HEK293 (cell line): Measurements from ENCODE around the gene TRMT10C.

Source experiments
- BCL11B ChIP-seq: fragments of 450-650 bp; formaldehyde crosslinking; IDR thresholded peaks from 2 replicates; pipeline ENCODE4 v1.5.1; 2016; ENCODE audit warnings: low read depth, missing biosample characterization, missing genetic modification characterization
- GLI4 ChIP-seq: fragments of 450-650 bp; formaldehyde crosslinking; IDR thresholded peaks from 2 replicates; pipeline ENCODE4 v1.5.1; 2016; ENCODE audit warnings: missing biosample characterization, missing genetic modification characterization
- GLIS1 ChIP-seq: fragments of 450-650 bp; formaldehyde crosslinking; IDR thresholded peaks from 2 replicates; pipeline ENCODE4 v1.5.1; 2016; ENCODE audit warnings: missing biosample characterization, missing genetic modification characterization
- GLIS2 ChIP-seq: fragments of 450-650 bp; formaldehyde crosslinking; IDR thresholded peaks from 2 replicates; pipeline ENCODE4 v1.5.1; 2016; ENCODE audit warnings: missing biosample characterization, missing genetic modification characterization
- KLF10 ChIP-seq: fragments of 450-650 bp; IDR thresholded peaks from 2 replicates; pipeline ENCODE4 v1.5.1; 2018; ENCODE audit warnings: missing biosample characterization, mild to moderate bottlenecking, missing genetic modification characterization
- KLF8 ChIP-seq: fragments of 450-650 bp; formaldehyde crosslinking; IDR thresholded peaks from 2 replicates; pipeline ENCODE4 v1.5.1; 2016; ENCODE audit warnings: missing biosample characterization, missing genetic modification characterization
- KLF9 ChIP-seq: fragments of 450-650 bp; formaldehyde crosslinking; IDR thresholded peaks from 2 replicates; pipeline ENCODE4 v1.5.1; 2016; ENCODE audit warnings: missing biosample characterization, missing genetic modification characterization, low read depth
- SCRT1 ChIP-seq: fragments of 450-650 bp; formaldehyde crosslinking; IDR thresholded peaks from 2 replicates; pipeline ENCODE4 v1.5.1; 2016; ENCODE audit warnings: missing biosample characterization, missing genetic modification characterization, borderline replicate concordance
- SP2 ChIP-seq: fragments of 450-650 bp; formaldehyde crosslinking; IDR thresholded peaks from 2 replicates; pipeline ENCODE4 v1.5.1; 2016; ENCODE audit warnings: missing biosample characterization, missing genetic modification characterization
- YY2 ChIP-seq: fragments of 450-650 bp; formaldehyde crosslinking; IDR thresholded peaks from 2 replicates; pipeline ENCODE4 v1.5.1; 2016; ENCODE audit warnings: missing biosample characterization, missing genetic modification characterization
- ZBTB10 ChIP-seq: fragments of 450-650 bp; formaldehyde crosslinking; IDR thresholded peaks from 2 replicates; pipeline ENCODE4 v1.5.1; 2016; ENCODE audit warnings: missing biosample characterization, missing genetic modification characterization
- ZNF292 ChIP-seq: fragments of 450-650 bp; formaldehyde crosslinking; IDR thresholded peaks from 2 replicates; pipeline ENCODE4 v1.5.1; 2016; ENCODE audit warnings: low read depth, missing biosample characterization, missing genetic modification characterization, borderline replicate concordance
- ZNF366 ChIP-seq: fragments of 450-650 bp; formaldehyde crosslinking; conservative IDR thresholded peaks from 2 replicates; pipeline ENCODE4 v1.5.1; 2016; ENCODE audit warnings: missing biosample characterization, missing genetic modification characterization
- ZNF416 ChIP-seq: fragments of 450-650 bp; formaldehyde crosslinking; IDR thresholded peaks from 2 replicates; pipeline ENCODE4 v1.5.1; 2016; ENCODE audit warnings: missing biosample characterization, missing genetic modification characterization
- ZNF423 ChIP-seq: fragments of 450-650 bp; formaldehyde crosslinking; IDR thresholded peaks from 2 replicates; pipeline ENCODE4 v1.5.1; 2016; ENCODE audit warnings: missing biosample characterization, missing genetic modification characterization
- ZNF596 ChIP-seq: fragments of 450-650 bp; IDR thresholded peaks from 2 replicates; pipeline ENCODE4 v1.5.0; 2018; ENCODE audit warnings: missing biosample characterization, mild to moderate bottlenecking, missing genetic modification characterization, moderate library complexity
- ZNF645 ChIP-seq: fragments of 450-650 bp; formaldehyde crosslinking; IDR thresholded peaks from 2 replicates; pipeline ENCODE4; 2016; ENCODE audit warnings: missing biosample characterization, missing genetic modification characterization
- ZNF654 ChIP-seq: fragments of 450-650 bp; formaldehyde crosslinking; IDR thresholded peaks from 2 replicates; pipeline ENCODE4 v1.5.1; 2016; ENCODE audit warnings: low read depth, missing biosample characterization, missing genetic modification characterization
- ZNF776 ChIP-seq: fragments of 450-650 bp; formaldehyde crosslinking; IDR thresholded peaks from 2 replicates; pipeline ENCODE4 v1.5.0; 2017; ENCODE audit warnings: missing biosample characterization, missing genetic modification characterization, borderline replicate concordance
- ZSCAN23 ChIP-seq: fragments of 450-650 bp; formaldehyde crosslinking; IDR thresholded peaks from 2 replicates; pipeline ENCODE4 v1.5.1; 2016; ENCODE audit warnings: missing biosample characterization, missing genetic modification characterization
- TF ChIP-seq, protein P1 (sequence below): fragments of 450-650 bp; formaldehyde crosslinking; IDR thresholded peaks from 2 replicates; pipeline ENCODE4 v1.5.1; 2016; ENCODE audit warnings: missing biosample characterization, missing genetic modification characterization
- TF ChIP-seq, protein P2 (sequence below): fragments of 450-650 bp; formaldehyde crosslinking; IDR thresholded peaks from 2 replicates; pipeline ENCODE4 v1.5.1; 2016; ENCODE audit warnings: missing biosample characterization, missing genetic modification characterization
- TF ChIP-seq, protein P3 (sequence below): fragments of 450-650 bp; formaldehyde crosslinking; IDR thresholded peaks from 2 replicates; pipeline ENCODE4 v1.5.1; 2016; ENCODE audit warnings: missing biosample characterization, missing genetic modification characterization
- TF ChIP-seq, protein P4 (sequence below): fragments of 450-650 bp; formaldehyde crosslinking; IDR thresholded peaks from 2 replicates; pipeline ENCODE4 v1.5.1; 2016; ENCODE audit warnings: missing biosample characterization, missing genetic modification characterization
- TF ChIP-seq, protein P5 (sequence below): fragments of 450-650 bp; formaldehyde crosslinking; IDR thresholded peaks from 2 replicates; pipeline ENCODE4 v1.5.1; 2016; ENCODE audit warnings: missing biosample characterization, missing genetic modification characterization

TRMT10C gene

GRCh38 chr3:101573449-101574387, 12.1 kb downstream of the TRMT10C start, which contains the start of gene PCNP (continued):
- TF ChIP-seq, protein P1, sequence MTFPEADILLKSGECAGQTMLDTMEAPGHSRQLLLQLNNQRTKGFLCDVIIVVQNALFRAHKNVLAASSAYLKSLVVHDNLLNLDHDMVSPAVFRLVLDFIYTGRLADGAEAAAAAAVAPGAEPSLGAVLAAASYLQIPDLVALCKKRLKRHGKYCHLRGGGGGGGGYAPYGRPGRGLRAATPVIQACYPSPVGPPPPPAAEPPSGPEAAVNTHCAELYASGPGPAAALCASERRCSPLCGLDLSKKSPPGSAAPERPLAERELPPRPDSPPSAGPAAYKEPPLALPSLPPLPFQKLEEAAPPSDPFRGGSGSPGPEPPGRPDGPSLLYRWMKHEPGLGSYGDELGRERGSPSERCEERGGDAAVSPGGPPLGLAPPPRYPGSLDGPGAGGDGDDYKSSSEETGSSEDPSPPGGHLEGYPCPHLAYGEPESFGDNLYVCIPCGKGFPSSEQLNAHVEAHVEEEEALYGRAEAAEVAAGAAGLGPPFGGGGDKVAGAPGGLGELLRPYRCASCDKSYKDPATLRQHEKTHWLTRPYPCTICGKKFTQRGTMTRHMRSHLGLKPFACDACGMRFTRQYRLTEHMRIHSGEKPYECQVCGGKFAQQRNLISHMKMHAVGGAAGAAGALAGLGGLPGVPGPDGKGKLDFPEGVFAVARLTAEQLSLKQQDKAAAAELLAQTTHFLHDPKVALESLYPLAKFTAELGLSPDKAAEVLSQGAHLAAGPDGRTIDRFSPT = peak; percentile 68
- TF ChIP-seq YY2 = 0 out of 2 replicates have a peak, but pooled peaks have one; percentile 63
- TF ChIP-seq ZBTB10 (tag by site-specific recombination) = no peak
- TF ChIP-seq, protein P2, sequence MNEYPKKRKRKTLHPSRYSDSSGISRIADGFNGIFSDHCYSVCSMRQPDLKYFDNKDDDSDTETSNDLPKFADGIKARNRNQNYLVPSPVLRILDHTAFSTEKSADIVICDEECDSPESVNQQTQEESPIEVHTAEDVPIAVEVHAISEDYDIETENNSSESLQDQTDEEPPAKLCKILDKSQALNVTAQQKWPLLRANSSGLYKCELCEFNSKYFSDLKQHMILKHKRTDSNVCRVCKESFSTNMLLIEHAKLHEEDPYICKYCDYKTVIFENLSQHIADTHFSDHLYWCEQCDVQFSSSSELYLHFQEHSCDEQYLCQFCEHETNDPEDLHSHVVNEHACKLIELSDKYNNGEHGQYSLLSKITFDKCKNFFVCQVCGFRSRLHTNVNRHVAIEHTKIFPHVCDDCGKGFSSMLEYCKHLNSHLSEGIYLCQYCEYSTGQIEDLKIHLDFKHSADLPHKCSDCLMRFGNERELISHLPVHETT = peak; percentile 75
- peak; percentile 69 for TF ChIP-seq GLIS1
- TF ChIP-seq ZNF423 = no peak
- TF ChIP-seq SP2 (tag by site-specific recombination) = peak; percentile 91
- no peak for TF ChIP-seq ZNF416 (tag by site-specific recombination)
- TF ChIP-seq ZNF366 (tag by site-specific recombination) = peak; percentile 63
- TF ChIP-seq, protein P3, sequence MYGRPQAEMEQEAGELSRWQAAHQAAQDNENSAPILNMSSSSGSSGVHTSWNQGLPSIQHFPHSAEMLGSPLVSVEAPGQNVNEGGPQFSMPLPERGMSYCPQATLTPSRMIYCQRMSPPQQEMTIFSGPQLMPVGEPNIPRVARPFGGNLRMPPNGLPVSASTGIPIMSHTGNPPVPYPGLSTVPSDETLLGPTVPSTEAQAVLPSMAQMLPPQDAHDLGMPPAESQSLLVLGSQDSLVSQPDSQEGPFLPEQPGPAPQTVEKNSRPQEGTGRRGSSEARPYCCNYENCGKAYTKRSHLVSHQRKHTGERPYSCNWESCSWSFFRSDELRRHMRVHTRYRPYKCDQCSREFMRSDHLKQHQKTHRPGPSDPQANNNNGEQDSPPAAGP (tag by site-specific recombination) = no peak
- TF ChIP-seq KLF10 (tag by site-specific recombination) = peak; percentile 51; the same call in 1 of the 2 replicates
- peak; percentile 80 for TF ChIP-seq GLIS2 (tag by site-specific recombination)
- no peak for TF ChIP-seq ZNF292
- no peak for TF ChIP-seq ZNF776 (tag by site-specific recombination)
- TF ChIP-seq ZNF645 (tag by site-specific recombination) = no peak
- TF ChIP-seq ZNF596 = no peak
- no peak for TF ChIP-seq ZSCAN23
- TF ChIP-seq SCRT1 (tag by site-specific recombination) = no peak; the same call in 1 of the 2 replicates
- TF ChIP-seq KLF9 = peak; percentile 81
- peak; percentile 90 for TF ChIP-seq KLF8 (tag by site-specific recombination)
- TF ChIP-seq ZNF654 (tag by site-specific recombination) = peak; percentile 55
- TF ChIP-seq, protein P4, sequence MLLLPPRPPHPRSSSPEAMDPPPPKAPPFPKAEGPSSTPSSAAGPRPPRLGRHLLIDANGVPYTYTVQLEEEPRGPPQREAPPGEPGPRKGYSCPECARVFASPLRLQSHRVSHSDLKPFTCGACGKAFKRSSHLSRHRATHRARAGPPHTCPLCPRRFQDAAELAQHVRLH (tag by site-specific recombination) = no peak; the same call in 1 of the 2 replicates
- no peak for TF ChIP-seq GLI4
- TF ChIP-seq BCL11B (tag by site-specific recombination) = no peak
- TF ChIP-seq, protein P5, sequence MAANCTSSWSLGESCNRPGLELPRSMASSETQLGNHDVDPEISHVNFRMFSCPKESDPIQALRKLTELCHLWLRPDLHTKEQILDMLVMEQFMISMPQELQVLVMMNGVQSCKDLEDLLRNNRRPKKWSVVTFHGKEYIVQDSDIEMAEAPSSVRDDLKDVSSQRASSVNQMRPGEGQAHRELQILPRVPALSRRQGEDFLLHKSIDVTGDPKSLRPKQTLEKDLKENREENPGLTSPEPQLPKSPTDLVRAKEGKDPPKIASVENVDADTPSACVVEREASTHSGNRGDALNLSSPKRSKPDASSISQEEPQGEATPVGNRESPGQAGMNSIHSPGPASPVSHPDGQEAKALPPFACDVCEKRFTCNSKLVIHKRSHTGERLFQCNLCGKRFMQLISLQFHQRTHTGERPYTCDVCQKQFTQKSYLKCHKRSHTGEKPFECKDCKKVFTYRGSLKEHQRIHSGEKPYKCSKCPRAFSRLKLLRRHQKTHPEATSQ (tag by site-specific recombination) = no peak
